ENCODE results near the gene UQCRQ.

Gene UQCRQ

GRCh38 chr5:132901730-132902129 lies 35.3 kb downstream of the UQCRQ start:
- H3K27me3 Mint-ChIP-seq = no peaks in the 10 kb centered on the region
- peaks cover 14% of the 10 kb centered on the region for H3K4me1 Mint-ChIP-seq
- ATAC-seq (no peak), DNase-seq (no peak)
- no peak overlapping the region for H3K27ac Mint-ChIP-seq
- no peak overlapping the region for H3K4me3 Mint-ChIP-seq
- H3K9me3 Mint-ChIP-seq = no peaks in the 10 kb centered on the region

GRCh38 chr5:132905938-132906337 lies 39.5 kb downstream of the UQCRQ start:
- H3K27me3 Mint-ChIP-seq = no peaks in the 10 kb centered on the region
- H3K27ac Mint-ChIP-seq = no peak overlapping the region
- no peak overlapping the region for H3K4me3 Mint-ChIP-seq
- DNase-seq = no peak
- ATAC-seq = no peak
- H3K4me1 Mint-ChIP-seq = peaks cover 7% of the 10 kb centered on the region
- H3K9me3 Mint-ChIP-seq = no peaks in the 10 kb centered on the region

GRCh38 chr5:132907161-132907560 lies 40.7 kb downstream of the UQCRQ start:
- H3K4me3 Mint-ChIP-seq = no peak overlapping the region
- H3K9me3 Mint-ChIP-seq = no peaks in the 10 kb centered on the region
- no peak overlapping the region for H3K27ac Mint-ChIP-seq
- ATAC-seq (no peak), DNase-seq (no peak)
- no peaks in the 10 kb centered on the region for H3K27me3 Mint-ChIP-seq
- H3K4me1 Mint-ChIP-seq = peaks cover 7% of the 10 kb centered on the region

GRCh38 chr5:132909702-132910101 lies 43.3 kb downstream of the UQCRQ start:
- no peak overlapping the region for H3K4me3 Mint-ChIP-seq
- H3K27me3 Mint-ChIP-seq = no peaks in the 10 kb centered on the region
- no peaks in the 10 kb centered on the region for H3K9me3 Mint-ChIP-seq
- H3K4me1 Mint-ChIP-seq = peaks cover 7% of the 10 kb centered on the region
- ATAC-seq = no peak
- no peak for DNase-seq
- no peak overlapping the region for H3K27ac Mint-ChIP-seq

- H3K4me3 Mint-ChIP-seq = no peak overlapping the region
- H3K27me3 Mint-ChIP-seq = no peaks in the 10 kb centered on the region
- no peak overlapping the region for H3K27ac Mint-ChIP-seq
- DNase-seq = no peak
- no peak for ATAC-seq
- H3K4me1 Mint-ChIP-seq = no peaks in the 10 kb centered on the region
- H3K9me3 Mint-ChIP-seq = no peaks in the 10 kb centered on the region
These were observed 49.2 kb downstream of the UQCRQ start for GRCh38 chr5:132915681-132916080.

- Mint-ChIP-seq H3K9me3 (no peaks in the 10 kb centered on the region), H3K27ac (no peak overlapping the region), H3K4me3 (no peak overlapping the region), H3K4me1 (no peaks in the 10 kb centered on the region), H3K27me3 (no peaks in the 10 kb centered on the region)
- ATAC-seq = no peak
- DNase-seq = no peak
These were observed 49.6 kb downstream of the UQCRQ start for GRCh38 chr5:132916086-132916485.
